Neuronal stem cell (in vitro differentiated cells): ENCODE measurements around the gene ATOH8.
A peak's percentile ranks its signal among the peaks of the same experiment; 100 is the strongest.
"Not testable (repeated sequence)": the region's sequence is repeated elsewhere in the genome, so short reads cannot be mapped to it uniquely, and the experiment has no call there.

ENCODE experiments used
- DNase-seq: peaks from one replicate; pipeline ENCODE4 v3.0.0-alpha.2; 2013; ENCODE audit warnings: low spot score
- H2AFZ ChIP-seq: one replicate; pipeline ENCODE4 v1.6.1; 2013; ENCODE audit warnings: mild to moderate bottlenecking, low read length, inconsistent platforms
- H2AK5ac ChIP-seq: 2 replicates; pipeline ENCODE4 v1.6.1; 2013; ENCODE audit warnings: low read depth, mild to moderate bottlenecking, inconsistent platforms, low read length, moderate library complexity, mixed read lengths
- H2BK120ac ChIP-seq: 2 replicates; pipeline ENCODE4 v1.6.1; 2013; ENCODE audit warnings: low read depth, mild to moderate bottlenecking, inconsistent platforms, low read length, moderate library complexity, mixed read lengths
- H2BK12ac ChIP-seq: one replicate; pipeline ENCODE4 v1.6.1; 2013; ENCODE audit warnings: low read length, inconsistent platforms
- H2BK15ac ChIP-seq: 2 replicates; pipeline ENCODE4 v1.6.1; 2013; ENCODE audit warnings: mild to moderate bottlenecking, low read length, inconsistent platforms, mixed read lengths
- H2BK5ac ChIP-seq: one replicate; pipeline ENCODE4 v1.6.1; 2013; ENCODE audit warnings: inconsistent platforms, mild to moderate bottlenecking, low read length, moderate library complexity
- H3K14ac ChIP-seq: one replicate; pipeline ENCODE4 v1.6.1; 2013; ENCODE audit warnings: low read length, inconsistent platforms
- H3K18ac ChIP-seq: 2 replicates; pipeline ENCODE4 v1.6.1; 2013; ENCODE audit warnings: low read length, inconsistent platforms
- H3K23ac ChIP-seq: 2 replicates; pipeline ENCODE4 v1.6.1; 2013; ENCODE audit warnings: low read depth, mild to moderate bottlenecking, mixed read lengths, low read length, inconsistent platforms; ENCODE audit not compliant: poor library complexity
- H3K27ac ChIP-seq: replicated peaks from 3 replicates; pipeline ENCODE4 v1.5.1; 2013; ENCODE audit warnings: low read length, inconsistent platforms
- H3K27me3 ChIP-seq, 3 experiments: 2 replicates each; pipeline ENCODE4 v1.6.1; 2013; ENCODE audit warnings: low read length in 3 of 3, mild to moderate bottlenecking in 2 of 3, inconsistent platforms in 1 of 3, low read depth in 1 of 3, mixed read lengths in 1 of 3, moderate library complexity in 1 of 3; ENCODE audit not compliant: control insufficient read depth in 3 of 3, insufficient read depth in 3 of 3
- H3K36me3 ChIP-seq, 2 donors: replicated peaks in 1 of 2; 2 replicates each; pipeline ENCODE4 v1.6.1; 2013; ENCODE audit warnings: low read length in 2 of 2; ENCODE audit not compliant: control insufficient read depth in 2 of 2, insufficient read depth in 2 of 2
- H3K4ac ChIP-seq: 2 replicates; pipeline ENCODE4 v1.6.1; 2013; ENCODE audit warnings: inconsistent platforms, mild to moderate bottlenecking, low read length, moderate library complexity
- H3K4me1 ChIP-seq, 2 donors: 1 replicate in 1 of 2; 2 replicates in 1 of 2; pipeline ENCODE4 v1.6.1; 2013; ENCODE audit warnings: low read length in 2 of 2, low read depth in 1 of 2; ENCODE audit not compliant: control insufficient read depth in 2 of 2, insufficient read depth in 1 of 2
- H3K4me2 ChIP-seq: one replicate; pipeline ENCODE4 v1.6.1; 2013; ENCODE audit warnings: mild to moderate bottlenecking, low read length, inconsistent platforms; ENCODE audit not compliant: insufficient read depth, poor library complexity, severe bottlenecking
- H3K4me3 ChIP-seq, 2 donors: 2 replicates each; pipeline ENCODE4 v1.5.1; 2013; ENCODE audit warnings: low read length in 2 of 2, mild to moderate bottlenecking in 2 of 2, inconsistent platforms in 1 of 2, moderate library complexity in 1 of 2
- H3K79me1 ChIP-seq: one replicate; pipeline ENCODE4 v1.6.1; 2013; ENCODE audit warnings: low read depth, mild to moderate bottlenecking, inconsistent platforms, low read length, moderate library complexity
- H3K9ac ChIP-seq: one replicate; pipeline ENCODE4 v1.6.1; 2013; ENCODE audit warnings: mild to moderate bottlenecking, low read depth, low read length, inconsistent platforms; ENCODE audit not compliant: poor library complexity
- H3K9me3 ChIP-seq, 2 donors: replicated peaks in 1 of 2; 2 replicates each; pipeline versions ENCODE3 to v1.6.1; 2013; ENCODE audit warnings: low read length in 2 of 2, mild to moderate bottlenecking in 2 of 2, inconsistent platforms in 1 of 2, low read depth in 1 of 2, mixed read lengths in 1 of 2, moderate library complexity in 1 of 2; ENCODE audit not compliant: control insufficient read depth in 2 of 2, insufficient read depth in 1 of 2
- H4K8ac ChIP-seq: one replicate; pipeline ENCODE4 v1.6.1; 2013; ENCODE audit warnings: low read depth, mild to moderate bottlenecking, inconsistent platforms, low read length, moderate library complexity
- H4K91ac ChIP-seq: one replicate; pipeline ENCODE4 v1.6.1; 2013; ENCODE audit warnings: low read length, low read depth, mild to moderate bottlenecking, inconsistent platforms; ENCODE audit not compliant: poor library complexity
- WGBS, 2 donors: extraction: QIAGEN DNeasy Blood & Tissue Kit; methylation state at CpG; one replicate each; pipeline ENCODE4 v1.1.7; 2013; ENCODE audit warnings: missing lambda C conversion rate in 2 of 2, mixed read lengths in 1 of 2; ENCODE audit not compliant: insufficient read length in 2 of 2, insufficient replicate concordance in 1 of 2; ENCODE audit errors: extremely low coverage in 2 of 2; 5-methylcytosine and 5-hydroxymethylcytosine counted together

The ATOH8 gene

DNA sequence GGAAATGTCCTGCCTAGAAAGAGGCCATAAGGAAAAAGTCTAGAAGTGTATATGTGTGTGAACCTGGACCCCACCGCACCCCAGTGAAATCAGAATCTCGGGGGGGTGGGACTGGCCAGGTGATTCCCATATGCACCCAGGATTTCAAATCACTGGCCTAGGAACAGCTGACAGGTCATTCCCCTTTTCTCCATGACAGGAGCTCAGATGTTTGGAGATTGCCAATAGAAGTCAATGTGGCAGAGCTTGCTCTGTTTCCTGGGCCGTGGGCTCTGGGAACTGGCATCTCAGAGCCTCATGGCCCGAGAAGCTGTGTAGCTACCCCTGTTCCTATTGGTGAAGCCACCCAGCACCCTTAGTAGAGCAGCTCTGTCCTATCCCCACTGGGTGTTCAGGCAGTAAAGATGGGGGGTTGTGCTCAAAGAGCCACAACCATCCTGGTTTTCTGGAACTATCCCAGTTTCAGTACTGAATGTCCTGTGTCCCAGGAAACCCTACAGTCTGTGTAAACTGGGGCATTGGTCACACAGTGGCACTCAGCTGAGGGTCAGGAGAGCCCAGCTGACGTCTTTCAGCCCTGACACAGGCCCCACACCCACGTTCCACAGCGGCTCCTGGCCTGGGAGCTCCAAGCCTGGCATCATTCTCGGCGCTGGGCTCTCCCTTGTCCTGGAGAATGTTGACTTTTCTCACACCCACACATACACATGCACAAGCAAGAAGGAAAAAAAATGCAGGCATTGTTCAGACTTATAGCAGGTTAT, 40.8 kb upstream of the ATOH8 start:
- Histone ChIP-seq H4K8ac (no peak overlapping the region), H2BK12ac (no peak overlapping the region), H3K23ac (no peak overlapping the region), H3K14ac (no peak overlapping the region), H2BK120ac (no peak overlapping the region), H2BK15ac (no peak overlapping the region), H3K4ac (no peak overlapping the region), H3K18ac (no peak overlapping the region), H3K4me1 (peaks cover 0 to 12% of the 10 kb centered on the region in 2 donors), H3K4me3 (no peak overlapping the region), H3K79me1 (no peaks in the 10 kb centered on the region), H2AFZ (no peak overlapping the region), H2BK5ac (no peak overlapping the region), H3K4me2 (no peak overlapping the region), H3K36me3 (no peaks in the 10 kb centered on the region), H3K27ac (no peak overlapping the region), H2AK5ac (no peak overlapping the region), H3K9ac (no peak overlapping the region), H4K91ac (no peak overlapping the region), H3K9me3 (no peaks in the 10 kb centered on the region), H3K27me3 (peaks cover 0 to 33% (median 0%) of the 10 kb centered on the region in 3 experiments)
- no CpG with 5 or more reads among the region's 9 CpGs for WGBS, 2 donors
- no peak for DNase-seq

DNA sequence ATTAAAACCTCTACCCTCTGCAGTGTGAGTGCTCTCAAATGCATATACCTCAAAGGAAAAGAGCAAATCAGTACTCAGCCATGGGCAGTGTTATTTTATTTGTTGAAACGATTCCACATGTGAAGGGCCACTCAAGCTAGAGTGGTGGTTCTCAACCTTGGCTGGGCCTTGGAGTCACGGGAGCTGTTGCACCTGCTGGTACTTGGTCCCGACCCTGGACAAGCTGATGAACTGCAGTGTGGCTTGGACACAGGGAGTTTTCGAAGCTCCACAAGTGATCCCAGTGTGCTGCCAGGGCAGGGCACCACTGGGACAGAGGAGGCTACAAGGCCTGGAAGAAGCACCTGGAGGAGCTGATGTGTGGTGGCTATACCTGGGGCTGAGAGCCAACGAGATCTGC, 40.0 kb upstream of the ATOH8 start:
- Histone ChIP-seq H3K27me3 (peaks cover 0 to 29% (median 0%) of the 10 kb centered on the region in 3 experiments), H3K4me3 (no peak overlapping the region), H3K23ac (no peak overlapping the region), H3K18ac (no peak overlapping the region), H3K27ac (no peak overlapping the region), H3K9ac (no peak overlapping the region), H4K91ac (no peak overlapping the region), H3K14ac (peak overlapping the region; percentile 60), H2BK12ac (no peak overlapping the region), H2AK5ac (no peak overlapping the region), H2AFZ (no peak overlapping the region), H3K79me1 (no peaks in the 10 kb centered on the region), H3K36me3 (no peaks in the 10 kb centered on the region), H2BK5ac (no peak overlapping the region), H2BK15ac (no peak overlapping the region), H4K8ac (no peak overlapping the region), H2BK120ac (peak overlapping the region; percentile 44), H3K4me2 (no peak overlapping the region), H3K4me1 (peaks cover 0 to 12% of the 10 kb centered on the region in 2 donors), H3K9me3 (no peaks in the 10 kb centered on the region), H3K4ac (no peak overlapping the region)
- no CpG with 5 or more reads among the region's 5 CpGs for WGBS, 2 donors
- no peak for DNase-seq

DNA sequence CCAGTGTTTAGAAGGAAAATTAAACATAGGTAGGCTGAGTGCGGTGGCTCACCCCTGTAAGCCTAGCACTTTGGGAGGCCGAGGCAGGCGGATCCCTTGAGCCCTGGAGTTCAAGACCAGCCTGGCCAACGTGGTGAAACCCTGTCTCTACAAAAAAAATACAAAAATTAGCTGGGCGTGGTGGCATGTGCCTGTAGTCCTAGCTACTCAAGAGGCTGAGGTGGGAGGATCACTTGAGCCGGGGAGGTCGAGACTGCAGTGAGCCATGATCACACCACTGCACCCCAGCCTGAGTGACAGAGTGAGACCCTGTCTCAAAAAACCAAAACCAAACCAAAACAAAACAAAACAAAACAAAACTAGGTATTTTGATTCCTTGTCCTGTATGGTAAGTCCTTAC, 39.4 kb upstream of the ATOH8 start:
- H3K4ac ChIP-seq, H3K14ac ChIP-seq, H3K4me2 ChIP-seq, H3K4me3 ChIP-seq, H4K8ac ChIP-seq, H4K91ac ChIP-seq, H2AK5ac ChIP-seq, DNase-seq, H2BK5ac ChIP-seq, H3K9me3 ChIP-seq, H2AFZ ChIP-seq, H3K23ac ChIP-seq, H3K36me3 ChIP-seq, H3K27ac ChIP-seq, H2BK15ac ChIP-seq, H2BK12ac ChIP-seq, H2BK120ac ChIP-seq, H3K18ac ChIP-seq, H3K9ac ChIP-seq, H3K79me1 ChIP-seq: not testable (repeated sequence)
- peaks cover 0 to 24% (median 0%) of the 10 kb centered on the region in 3 experiments for H3K27me3 ChIP-seq
- WGBS, 2 donors: no CpG with 5 or more reads among the region's 7 CpGs
- H3K4me1 ChIP-seq: peaks cover 0 to 12% of the 10 kb centered on the region in 2 donors

DNA sequence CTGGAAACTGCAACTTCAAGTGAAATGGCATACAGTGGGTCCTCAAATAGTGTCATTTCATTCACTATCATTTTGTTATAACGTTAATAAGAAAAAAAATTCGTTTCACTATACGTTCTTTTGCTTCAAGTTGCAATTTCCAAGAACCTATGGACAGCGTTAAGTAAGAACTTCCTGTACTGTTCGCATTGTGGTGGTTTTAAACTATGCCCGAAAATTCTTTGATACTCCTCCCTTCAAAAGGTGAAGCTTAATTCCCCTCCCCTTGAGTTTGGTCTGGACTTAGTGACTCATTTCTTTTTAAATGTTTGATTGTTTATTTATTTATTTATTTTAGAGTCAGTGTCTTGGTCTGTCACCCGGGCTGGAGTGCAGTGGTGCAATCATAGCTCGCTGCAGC, 39.0 kb upstream of the ATOH8 start:
- peaks cover 0 to 20% (median 0%) of the 10 kb centered on the region in 3 experiments for H3K27me3 ChIP-seq
- no peaks in the 10 kb centered on the region for H3K9me3 ChIP-seq
- no peak overlapping the region for H3K4me3 ChIP-seq
- H2BK12ac ChIP-seq: no peak overlapping the region
- H4K91ac ChIP-seq: no peak overlapping the region
- no peak overlapping the region for H2AFZ ChIP-seq
- no peak overlapping the region for H2BK15ac ChIP-seq
- H3K9ac ChIP-seq: no peak overlapping the region
- no peak overlapping the region for H3K4me2 ChIP-seq
- H3K4ac ChIP-seq: no peak overlapping the region
- DNase-seq: no peak
- H2BK120ac ChIP-seq: no peak overlapping the region
- WGBS, 2 donors: no CpG with 5 or more reads among the region's 8 CpGs
- H2BK5ac ChIP-seq: no peak overlapping the region
- no peak overlapping the region for H3K23ac ChIP-seq
- H3K27ac ChIP-seq: no peak overlapping the region
- no peak overlapping the region for H3K14ac ChIP-seq
- no peak overlapping the region for H4K8ac ChIP-seq
- no peaks in the 10 kb centered on the region for H3K79me1 ChIP-seq
- H3K36me3 ChIP-seq: no peaks in the 10 kb centered on the region
- H2AK5ac ChIP-seq: no peak overlapping the region
- no peak overlapping the region for H3K18ac ChIP-seq
- H3K4me1 ChIP-seq: peaks cover 0 to 12% of the 10 kb centered on the region in 2 donors
